ENCODE measurements around the gene KDM4C. TPM values are rescaled to one million over a fixed set of nuclear protein-coding genes. Genes with fewer than 3 reads are reported as not detected.

The KDM4C gene
- total RNA-seq, 6 donors from 2014 or later: 31.6 to 96.4 (median 41.2) TPM

GRCh38 chr9:6763244-6763643 is 5.5 kb downstream of the KDM4C start:
- H3K27ac ChIP-seq: no peak overlapping the region
- peaks cover 0 to 11% (median 7%) of the 10 kb centered on the region in 4 donors for H3K4me1 ChIP-seq
- ATAC-seq (ENCODE audit: low FRiP score in 2 of 2): no peak
- H3K27me3 ChIP-seq: no peaks in the 10 kb centered on the region
- no peak for TF ChIP-seq POLR2AphosphoS5 (IDR thresholded peaks at IDR 0.05)
- TF ChIP-seq, protein P1, sequence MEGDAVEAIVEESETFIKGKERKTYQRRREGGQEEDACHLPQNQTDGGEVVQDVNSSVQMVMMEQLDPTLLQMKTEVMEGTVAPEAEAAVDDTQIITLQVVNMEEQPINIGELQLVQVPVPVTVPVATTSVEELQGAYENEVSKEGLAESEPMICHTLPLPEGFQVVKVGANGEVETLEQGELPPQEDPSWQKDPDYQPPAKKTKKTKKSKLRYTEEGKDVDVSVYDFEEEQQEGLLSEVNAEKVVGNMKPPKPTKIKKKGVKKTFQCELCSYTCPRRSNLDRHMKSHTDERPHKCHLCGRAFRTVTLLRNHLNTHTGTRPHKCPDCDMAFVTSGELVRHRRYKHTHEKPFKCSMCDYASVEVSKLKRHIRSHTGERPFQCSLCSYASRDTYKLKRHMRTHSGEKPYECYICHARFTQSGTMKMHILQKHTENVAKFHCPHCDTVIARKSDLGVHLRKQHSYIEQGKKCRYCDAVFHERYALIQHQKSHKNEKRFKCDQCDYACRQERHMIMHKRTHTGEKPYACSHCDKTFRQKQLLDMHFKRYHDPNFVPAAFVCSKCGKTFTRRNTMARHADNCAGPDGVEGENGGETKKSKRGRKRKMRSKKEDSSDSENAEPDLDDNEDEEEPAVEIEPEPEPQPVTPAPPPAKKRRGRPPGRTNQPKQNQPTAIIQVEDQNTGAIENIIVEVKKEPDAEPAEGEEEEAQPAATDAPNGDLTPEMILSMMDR (IDR thresholded peaks at IDR 0.05): no peak
- no peak for TF ChIP-seq POLR2A (IDR thresholded peaks at IDR 0.05)
- TF ChIP-seq EP300 (IDR thresholded peaks at IDR 0.05): no peak
- no peaks in the 10 kb centered on the region for H3K9me3 ChIP-seq
- no peak overlapping the region for H3K4me3 ChIP-seq
- H3K36me3 ChIP-seq: no peaks in the 10 kb centered on the region
- DNase-seq: no peak

DNA sequence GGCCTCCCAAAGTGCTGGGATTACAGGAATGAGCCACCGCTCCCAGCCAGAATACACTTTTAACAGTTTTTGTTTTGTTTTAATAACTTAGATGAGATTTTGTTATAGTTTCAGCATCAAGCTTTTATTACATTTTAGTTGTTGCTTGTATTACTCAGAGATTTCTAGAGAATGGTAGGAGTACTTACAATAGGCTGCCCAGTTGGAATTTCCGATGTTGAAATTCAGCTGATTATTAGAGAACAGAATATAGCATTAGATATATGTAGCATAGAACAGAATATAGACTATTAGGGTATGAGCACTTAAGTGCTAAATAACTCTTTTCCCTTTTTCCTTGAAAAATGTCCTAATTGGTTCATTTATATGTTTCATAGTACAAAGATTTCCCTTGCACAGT is 6.2 kb downstream of the KDM4C start:
- H3K4me1 ChIP-seq: peaks cover 0 to 11% (median 6%) of the 10 kb centered on the region in 4 donors
- no peak overlapping the region for H3K27ac ChIP-seq
- H3K4me3 ChIP-seq: no peak overlapping the region
- DNase-seq (no peak), ATAC-seq (ENCODE audit: low FRiP score in 2 of 2) (no peak)
- TF ChIP-seq, protein P1 (IDR thresholded peaks at IDR 0.05): no peak
- TF ChIP-seq POLR2A (IDR thresholded peaks at IDR 0.05): no peak
- no peak for TF ChIP-seq EP300 (IDR thresholded peaks at IDR 0.05)
- TF ChIP-seq POLR2AphosphoS5 (IDR thresholded peaks at IDR 0.05): no peak
- no peaks in the 10 kb centered on the region for H3K36me3 ChIP-seq
- H3K9me3 ChIP-seq: no peaks in the 10 kb centered on the region
- H3K27me3 ChIP-seq: no peaks in the 10 kb centered on the region
- WGBS, 2 donors: 96 to 97% methylated on average over 2 of the region's 2 CpGs

DNA sequence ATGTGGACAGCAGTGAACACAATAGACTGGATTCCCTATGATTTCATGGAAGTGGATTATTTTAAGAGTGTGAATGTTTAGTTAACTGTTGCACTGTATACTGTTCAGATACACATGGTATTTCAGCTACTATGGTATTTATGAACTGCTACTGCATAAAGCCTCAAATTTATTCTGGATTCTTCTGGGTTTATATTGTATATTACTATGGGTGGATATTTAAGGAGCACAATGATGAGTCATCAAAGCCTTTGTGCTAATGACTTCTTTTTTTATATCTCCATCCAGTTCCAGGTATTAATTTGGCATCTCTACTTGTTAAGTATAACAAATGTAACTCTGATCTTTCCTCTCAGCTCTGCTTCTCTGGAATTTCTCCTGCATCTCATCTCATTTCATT is 6.8 kb downstream of the KDM4C start:
- no peaks in the 10 kb centered on the region for H3K36me3 ChIP-seq
- H3K9me3 ChIP-seq: no peaks in the 10 kb centered on the region
- no peaks in the 10 kb centered on the region for H3K27me3 ChIP-seq
- H3K4me3 ChIP-seq: no peak overlapping the region
- H3K4me1 ChIP-seq: peaks cover 0 to 7% (median 2%) of the 10 kb centered on the region in 4 donors
- DNase-seq (no peak), ATAC-seq (ENCODE audit: low FRiP score in 2 of 2) (no peak)
- TF ChIP-seq POLR2AphosphoS5 (IDR thresholded peaks at IDR 0.05) (no peak), POLR2A (IDR thresholded peaks at IDR 0.05) (no peak), EP300 (IDR thresholded peaks at IDR 0.05) (no peak)
- TF ChIP-seq, protein P1 (IDR thresholded peaks at IDR 0.05): no peak
- H3K27ac ChIP-seq: no peak overlapping the region

GRCh38 chr9:6764950-6765349 is 7.2 kb downstream of the KDM4C start:
- Histone ChIP-seq H3K4me1 (peaks cover 0 to 3% (median 0%) of the 10 kb centered on the region in 4 donors), H3K9me3 (no peaks in the 10 kb centered on the region), H3K27ac (no peak overlapping the region), H3K4me3 (no peak overlapping the region), H3K27me3 (no peaks in the 10 kb centered on the region), H3K36me3 (no peaks in the 10 kb centered on the region)
- DNase-seq: no peak
- ATAC-seq (ENCODE audit: low FRiP score in 2 of 2): no peak
- TF ChIP-seq POLR2AphosphoS5 (IDR thresholded peaks at IDR 0.05) (no peak), EP300 (IDR thresholded peaks at IDR 0.05) (no peak), POLR2A (IDR thresholded peaks at IDR 0.05) (no peak)
- TF ChIP-seq, protein P1 (IDR thresholded peaks at IDR 0.05): no peak
- 97 to 100% methylated on average over 1 of the region's 1 CpG for WGBS, 2 donors

DNA sequence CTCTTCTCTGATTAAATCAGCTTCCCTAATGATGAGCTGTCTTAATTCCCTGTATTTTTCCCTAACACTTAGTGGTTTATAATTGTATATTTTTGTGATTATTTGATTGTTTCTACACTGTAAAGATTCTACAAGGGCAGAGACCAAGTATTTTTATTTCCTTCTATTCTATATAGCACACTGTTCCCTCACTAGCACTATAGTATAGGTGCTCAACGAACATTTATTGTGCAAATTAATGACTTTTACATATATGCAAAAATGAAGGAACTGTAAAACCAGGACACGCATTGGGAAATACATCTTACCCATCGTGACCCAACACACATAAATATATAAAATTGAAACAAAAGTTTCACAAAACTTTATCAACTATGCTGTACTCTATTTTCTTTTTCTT is 7.6 kb downstream of the KDM4C start:
- Histone ChIP-seq H3K4me1 (no peaks in the 10 kb centered on the region), H3K36me3 (no peaks in the 10 kb centered on the region), H3K4me3 (no peak overlapping the region), H3K9me3 (no peaks in the 10 kb centered on the region), H3K27me3 (no peaks in the 10 kb centered on the region), H3K27ac (no peak overlapping the region)
- TF ChIP-seq EP300 (IDR thresholded peaks at IDR 0.05) (no peak), POLR2AphosphoS5 (IDR thresholded peaks at IDR 0.05) (no peak), POLR2A (IDR thresholded peaks at IDR 0.05) (no peak)
- TF ChIP-seq, protein P1 (IDR thresholded peaks at IDR 0.05): no peak
- ATAC-seq (ENCODE audit: low FRiP score in 2 of 2) (no peak), DNase-seq (no peak)
- WGBS, 2 donors: 81 to 83% methylated on average over 3 of the region's 3 CpGs
